NCI-H510A treated with DMSO at 0.1 percent for 48 hours (cell line): Measurements from ENCODE around the gene FOXP1.
A peak's percentile ranks its signal among the peaks of the same experiment; 100 is the strongest.

ENCODE experiments used
- DNase-seq: peaks from one replicate; lab custom pipeline; 2025; lab: John Stamatoyannopoulos, UW

FOXP1 gene

GRCh38 chr3:71583566-71584393 is at the start of gene FOXP1:
TSS of gene FOXP1 (minus strand) at chr3:71583728. CDS start at chr3:71198381, 385,347 bp downstream.
- DNase-seq, result peak; percentile 37

GRCh38 chr3:71629711-71630110 is 46.2 kb upstream of the FOXP1 start:
- DNase-seq, result no peak

- no peak for DNase-seq
These were observed 45.8 kb upstream of the FOXP1 start for GRCh38 chr3:71629289-71629688.

- no peak for DNase-seq
These were observed 45.0 kb upstream of the FOXP1 start for GRCh38 chr3:71628522-71628921.

GRCh38 chr3:71625676-71626075 is 42.1 kb upstream of the FOXP1 start:
- no peak for DNase-seq

GRCh38 chr3:71621825-71622537 is 38.5 kb upstream of the FOXP1 start:
- DNase-seq, result no peak

GRCh38 chr3:71618538-71618937 is 35.0 kb upstream of the FOXP1 start:
- DNase-seq, result no peak

- no peak for DNase-seq
These were observed 33.1 kb upstream of the FOXP1 start for GRCh38 chr3:71616571-71617021.

- no peak for DNase-seq
These were observed 31.3 kb upstream of the FOXP1 start for GRCh38 chr3:71614869-71615268.

- no peak for DNase-seq
These were observed 30.9 kb upstream of the FOXP1 start for GRCh38 chr3:71614426-71614825.

GRCh38 chr3:71611099-71611498 is 27.6 kb upstream of the FOXP1 start:
- DNase-seq, result no peak

- DNase-seq, result no peak
These were observed 23.8 kb upstream of the FOXP1 start for GRCh38 chr3:71607364-71607763.

- no peak for DNase-seq
These were observed 23.1 kb upstream of the FOXP1 start for GRCh38 chr3:71606582-71606981.

GRCh38 chr3:71602256-71602655 is 18.7 kb upstream of the FOXP1 start:
- no peak for DNase-seq

GRCh38 chr3:71601811-71602210 is 18.3 kb upstream of the FOXP1 start:
- DNase-seq, result no peak

GRCh38 chr3:71600646-71601288 is 17.2 kb upstream of the FOXP1 start:
- DNase-seq, result no peak

- no peak for DNase-seq
These were observed 15.9 kb upstream of the FOXP1 start for GRCh38 chr3:71599416-71599815.

- no peak for DNase-seq
These were observed 14.8 kb upstream of the FOXP1 start for GRCh38 chr3:71598292-71598691.

GRCh38 chr3:71597286-71597685 is 13.8 kb upstream of the FOXP1 start:
- no peak for DNase-seq

GRCh38 chr3:71593106-71593505 is 9.6 kb upstream of the FOXP1 start:
- DNase-seq, result no peak

GRCh38 chr3:71591101-71591500 is 7.6 kb upstream of the FOXP1 start:
- no peak for DNase-seq

GRCh38 chr3:71589132-71589531 is 5.6 kb upstream of the FOXP1 start:
- DNase-seq, result peak; percentile 61

- peak; percentile 55 for DNase-seq
These were observed 4.4 kb upstream of the FOXP1 start for GRCh38 chr3:71587958-71588357.
